SU-DHL-6 (cell line): ENCODE data around the gene ATP8A2.

Source experiments
- H2AFZ ChIP-seq: fragments of 200-600 bp; sonication (generic); 2 replicates; pipeline ENCODE4 v1.6.1; 2014; ENCODE audit warnings: low read depth, mild to moderate bottlenecking, moderate library complexity, mixed read lengths, antibody characterized with exemption, low read length; ENCODE audit not compliant: severe bottlenecking
- H3F3A ChIP-seq: fragments of 200-600 bp; shearing (Covaris generic); 2 replicates; pipeline ENCODE4 v1.6.0; 2016; ENCODE audit warnings: antibody characterized with exemption, mild to moderate bottlenecking; ENCODE audit not compliant: insufficient read depth
- H3K27ac ChIP-seq: fragments of 200-600 bp; sonication (generic); 2 replicates; pipeline ENCODE4 v1.5.1; 2016; ENCODE audit warnings: low read depth, mild to moderate bottlenecking, low read length, moderate library complexity, mixed read lengths
- H3K27me3 ChIP-seq: fragments of 200-600 bp; sonication (generic), shearing (Covaris generic); 2 replicates; pipeline ENCODE4 v1.6.0; 2014; ENCODE audit warnings: mild to moderate bottlenecking, low read length
- H3K36me3 ChIP-seq: fragments of 200-600 bp; sonication (generic); 2 replicates; pipeline ENCODE4 v1.6.1; 2014; ENCODE audit warnings: mild to moderate bottlenecking, low read length, mixed read lengths
- H3K4me2 ChIP-seq: fragments of 300-600, 200-600 bp; shearing (Covaris generic), sonication (generic); 2 replicates; pipeline ENCODE4 v1.6.0; 2014; ENCODE audit warnings: low read length, low read depth, mild to moderate bottlenecking; ENCODE audit not compliant: poor library complexity, severe bottlenecking
- H3K4me3 ChIP-seq: fragments of 200-600 bp; sonication (generic); 2 replicates; pipeline ENCODE4 v1.5.1; 2014; ENCODE audit warnings: antibody characterized with exemption, low read length, mild to moderate bottlenecking, mixed read lengths; ENCODE audit not compliant: insufficient read depth, poor library complexity, severe bottlenecking
- H3K79me2 ChIP-seq: fragments of 200-600 bp; sonication (generic); 2 replicates; pipeline ENCODE4 v1.6.1; 2014; ENCODE audit warnings: mild to moderate bottlenecking, low read length, moderate library complexity; ENCODE audit not compliant: insufficient read depth
- H3K9ac ChIP-seq: fragments of 200-600 bp; sonication (generic); 2 replicates; pipeline ENCODE4 v1.7.0; 2014; ENCODE audit warnings: mild to moderate bottlenecking, low read length
- H3K9me2 ChIP-seq: fragments of 200-600 bp; sonication (generic); replicated peaks from 2 replicates; pipeline ENCODE4 v1.6.1; 2014; ENCODE audit warnings: low read length; ENCODE audit not compliant: insufficient read depth
- H3K9me3 ChIP-seq: fragments of 200-600 bp; sonication (generic); 2 replicates; pipeline ENCODE4 v1.6.1; 2014; ENCODE audit warnings: low read length, mixed read lengths; ENCODE audit not compliant: insufficient read depth
- H4K20me1 ChIP-seq: fragments of 200-600 bp; sonication (generic); 2 replicates; pipeline ENCODE4 v1.6.1; 2014; ENCODE audit warnings: low read depth, mild to moderate bottlenecking, antibody characterized with exemption, low read length, moderate library complexity, mixed read lengths
- CTCF ChIP-seq: fragments of 200-600 bp; sonication (generic); IDR thresholded peaks from one replicate; pipeline ENCODE4 v1.5.1; 2017; ENCODE audit warnings: antibody characterized with exemption, mild to moderate bottlenecking, low read length, moderate library complexity; ENCODE audit not compliant: insufficient read depth, poor library complexity, severe bottlenecking
- EZH2phosphoT487 ChIP-seq: fragments of 200-600 bp; sonication (generic), shearing (Covaris generic); conservative IDR thresholded peaks from 2 replicates; pipeline ENCODE4 v1.6.1; 2018; ENCODE audit warnings: mild to moderate bottlenecking, antibody characterized with exemption, low read length, moderate library complexity, mixed read lengths

ATP8A2 gene

GRCh38 chr13:25457566-25457965 lies 85.8 kb downstream of the ATP8A2 start:
- Histone ChIP-seq H3K9ac (no peak overlapping the region), H3K27ac (no peak overlapping the region), H4K20me1 (no peaks in the 10 kb centered on the region), H3F3A (no peaks in the 10 kb centered on the region), H3K36me3 (no peaks in the 10 kb centered on the region), H3K27me3 (no peaks in the 10 kb centered on the region; the same call in 1 of the 2 replicates), H3K9me2 (no peaks in the 10 kb centered on the region), H3K4me3 (no peak overlapping the region), H2AFZ (no peak overlapping the region), H3K4me2 (no peak overlapping the region), H3K9me3 (no peaks in the 10 kb centered on the region), H3K79me2 (no peaks in the 10 kb centered on the region)
- no peak for TF ChIP-seq CTCF

- no peak for TF ChIP-seq CTCF
- TF ChIP-seq EZH2phosphoT487: no peak
- Histone ChIP-seq H3K27ac (no peak overlapping the region), H3K79me2 (no peaks in the 10 kb centered on the region), H3K9me2 (no peaks in the 10 kb centered on the region), H4K20me1 (no peaks in the 10 kb centered on the region), H3K9ac (no peak overlapping the region), H3K4me2 (no peak overlapping the region), H2AFZ (no peak overlapping the region), H3K9me3 (no peaks in the 10 kb centered on the region), H3K27me3 (no peaks in the 10 kb centered on the region; the same call in 1 of the 2 replicates), H3K4me3 (no peak overlapping the region), H3F3A (no peaks in the 10 kb centered on the region), H3K36me3 (no peaks in the 10 kb centered on the region)
Measured at GRCh38 chr13:25462301-25463125, 90.7 kb downstream of the ATP8A2 start.

- H3K27ac ChIP-seq: no peak overlapping the region
- no peak overlapping the region for H3K9ac ChIP-seq
- no peaks in the 10 kb centered on the region for H3K27me3 ChIP-seq
- H3K9me2 ChIP-seq: no peaks in the 10 kb centered on the region
- no peaks in the 10 kb centered on the region for H3K9me3 ChIP-seq
- H3F3A ChIP-seq: no peaks in the 10 kb centered on the region
- H3K79me2 ChIP-seq: no peaks in the 10 kb centered on the region
- no peak for TF ChIP-seq CTCF
- no peak for TF ChIP-seq EZH2phosphoT487
- no peak overlapping the region for H3K4me2 ChIP-seq
- no peaks in the 10 kb centered on the region for H4K20me1 ChIP-seq
- no peak overlapping the region for H2AFZ ChIP-seq
- H3K4me3 ChIP-seq: no peak overlapping the region
- H3K36me3 ChIP-seq: no peaks in the 10 kb centered on the region
Measured at GRCh38 chr13:25463496-25463895, 91.7 kb downstream of the ATP8A2 start.
